ENCODE results near the gene CDH22. TPM values are rescaled to one million over a fixed set of nuclear protein-coding genes. Genes with fewer than 3 reads are reported as not detected.

CDH22 gene
- total and polyA plus RNA-seq, 2 donors (not counting 1 experiment from before 2014, with no cell fraction given), result not detected

GRCh38 chr20:46142124-46142523, 166.2 kb downstream of the CDH22 start:
- no peak for DNase-seq (ENCODE audit: low read depth in 2 of 2)
- Histone ChIP-seq H3K4me3 (replicated peaks in 1 of 4; ENCODE audit: control extremely low read depth in 1 of 4, insufficient read depth in 1 of 4, low read depth in 3 of 4, low read length in 4 of 4) (no peak overlapping the region), H3K27me3 (ENCODE audit: control insufficient read depth, insufficient read depth, low read length) (peaks cover 22% of the 10 kb centered on the region), H3K9ac (ENCODE audit: insufficient read depth, low read length) (no peak overlapping the region), H3K4me2 (ENCODE audit: extremely low read depth, insufficient read depth, low read length) (no peak overlapping the region), H3K79me2 (ENCODE audit: control insufficient read depth, insufficient read depth, low read length) (no peaks in the 10 kb centered on the region), H4K20me1 (ENCODE audit: control insufficient read depth, extremely low read depth, insufficient read depth, low read length) (no peaks in the 10 kb centered on the region), H3K36me3 (ENCODE audit: control insufficient read depth, insufficient read depth, low read length) (no peaks in the 10 kb centered on the region), H3K9me3 (ENCODE audit: control insufficient read depth, insufficient read depth, low read depth, low read length) (no peaks in the 10 kb centered on the region), H2AFZ (ENCODE audit: low read length) (no peak overlapping the region), H3K27ac (ENCODE audit: insufficient read depth, low read length) (no peak overlapping the region), H3K4me1 (ENCODE audit: control insufficient read depth, extremely low read depth, insufficient read depth, low read length) (no peaks in the 10 kb centered on the region)
- TF ChIP-seq CTCF (conservative IDR thresholded peaks at IDR 0.05 in 1 of 2, IDR thresholded peaks at IDR 0.05 in 1 of 2; ENCODE audit: low read depth in 1 of 2, low read length in 2 of 2), result no peak
- no peak for TF ChIP-seq EZH2 (IDR thresholded peaks at IDR 0.05; ENCODE audit: low read length, missing control alignments)

DNA sequence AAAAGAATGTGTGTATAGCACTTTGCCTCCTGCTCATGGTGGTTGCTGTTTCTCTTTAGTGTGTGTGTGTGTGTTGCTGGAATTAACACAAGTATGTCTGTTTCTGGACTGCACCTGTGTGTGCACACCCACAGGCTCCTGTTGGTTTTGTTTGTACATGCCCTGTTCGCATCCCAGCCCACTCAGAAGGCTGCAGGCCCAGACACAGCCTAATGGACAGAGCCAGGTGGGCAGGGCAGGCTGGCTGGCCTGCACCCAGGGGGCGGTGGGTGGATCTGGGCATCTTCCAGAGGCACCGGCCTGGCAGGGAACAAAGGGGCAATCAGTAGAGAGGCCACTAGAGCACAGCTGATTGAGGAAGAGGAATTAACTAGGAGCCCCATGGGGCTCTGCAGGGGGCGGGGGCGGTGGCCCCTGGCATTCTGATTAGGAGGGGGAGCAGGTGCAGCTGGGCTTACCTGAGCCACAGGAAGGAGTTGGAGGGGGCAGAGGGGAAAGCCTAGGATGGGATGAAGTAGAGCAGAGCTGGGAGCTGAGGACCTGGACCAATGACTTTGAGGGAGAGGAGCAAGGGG, 168.3 kb downstream of the CDH22 start:
- Histone ChIP-seq H2AFZ (ENCODE audit: low read length) (no peak overlapping the region), H3K4me3 (replicated peaks in 1 of 4; ENCODE audit: control extremely low read depth in 1 of 4, insufficient read depth in 1 of 4, low read depth in 3 of 4, low read length in 4 of 4) (no peak overlapping the region), H3K27ac (ENCODE audit: insufficient read depth, low read length) (no peak overlapping the region), H3K36me3 (ENCODE audit: control insufficient read depth, insufficient read depth, low read length) (no peaks in the 10 kb centered on the region), H3K4me2 (ENCODE audit: extremely low read depth, insufficient read depth, low read length) (no peak overlapping the region), H3K27me3 (ENCODE audit: control insufficient read depth, insufficient read depth, low read length) (peaks cover 20% of the 10 kb centered on the region), H4K20me1 (ENCODE audit: control insufficient read depth, extremely low read depth, insufficient read depth, low read length) (no peaks in the 10 kb centered on the region), H3K4me1 (ENCODE audit: control insufficient read depth, extremely low read depth, insufficient read depth, low read length) (no peaks in the 10 kb centered on the region), H3K79me2 (ENCODE audit: control insufficient read depth, insufficient read depth, low read length) (no peaks in the 10 kb centered on the region), H3K9me3 (ENCODE audit: control insufficient read depth, insufficient read depth, low read depth, low read length) (no peaks in the 10 kb centered on the region), H3K9ac (ENCODE audit: insufficient read depth, low read length) (no peak overlapping the region)
- TF ChIP-seq EZH2 (IDR thresholded peaks at IDR 0.05; ENCODE audit: low read length, missing control alignments), result no peak
- TF ChIP-seq CTCF (conservative IDR thresholded peaks at IDR 0.05 in 1 of 2, IDR thresholded peaks at IDR 0.05 in 1 of 2; ENCODE audit: low read depth in 1 of 2, low read length in 2 of 2), result no peak
- DNase-seq (ENCODE audit: low read depth in 2 of 2), result no peak

GRCh38 chr20:46139266-46139889, 168.9 kb downstream of the CDH22 start:
- H3K4me1 ChIP-seq (ENCODE audit: control insufficient read depth, extremely low read depth, insufficient read depth, low read length), result no peaks in the 10 kb centered on the region
- no peaks in the 10 kb centered on the region for H3K9me3 ChIP-seq (ENCODE audit: control insufficient read depth, insufficient read depth, low read depth, low read length)
- no peaks in the 10 kb centered on the region for H3K79me2 ChIP-seq (ENCODE audit: control insufficient read depth, insufficient read depth, low read length)
- no peaks in the 10 kb centered on the region for H3K36me3 ChIP-seq (ENCODE audit: control insufficient read depth, insufficient read depth, low read length)
- peaks cover 20% of the 10 kb centered on the region for H3K27me3 ChIP-seq (ENCODE audit: control insufficient read depth, insufficient read depth, low read length)
- H4K20me1 ChIP-seq (ENCODE audit: control insufficient read depth, extremely low read depth, insufficient read depth, low read length), result no peaks in the 10 kb centered on the region
- TF ChIP-seq EZH2 (IDR thresholded peaks at IDR 0.05; ENCODE audit: low read length, missing control alignments) (no peak), CTCF (conservative IDR thresholded peaks at IDR 0.05 in 1 of 2, IDR thresholded peaks at IDR 0.05 in 1 of 2; ENCODE audit: low read depth in 1 of 2, low read length in 2 of 2) (no peak)
- H3K27ac ChIP-seq (ENCODE audit: insufficient read depth, low read length), result no peak overlapping the region
- no peak for DNase-seq (ENCODE audit: low read depth in 2 of 2)
- no peak overlapping the region for H3K9ac ChIP-seq (ENCODE audit: insufficient read depth, low read length)
- H3K4me2 ChIP-seq (ENCODE audit: extremely low read depth, insufficient read depth, low read length), result no peak overlapping the region
- no peak overlapping the region for H3K4me3 ChIP-seq (replicated peaks in 1 of 4; ENCODE audit: control extremely low read depth in 1 of 4, insufficient read depth in 1 of 4, low read depth in 3 of 4, low read length in 4 of 4)
- no peak overlapping the region for H2AFZ ChIP-seq (ENCODE audit: low read length)
